HG03064 (cell line): Measurements from ENCODE around the gene ALAS1.

Experiments used
- ATAC-seq: cut with Tn5 transposase; IDR thresholded peaks from one replicate; pipeline ENCODE4 v1.9.1; 2021; ENCODE audit warnings: low read depth; ENCODE audit not compliant: unreplicated experiment

The ALAS1 gene

DNA sequence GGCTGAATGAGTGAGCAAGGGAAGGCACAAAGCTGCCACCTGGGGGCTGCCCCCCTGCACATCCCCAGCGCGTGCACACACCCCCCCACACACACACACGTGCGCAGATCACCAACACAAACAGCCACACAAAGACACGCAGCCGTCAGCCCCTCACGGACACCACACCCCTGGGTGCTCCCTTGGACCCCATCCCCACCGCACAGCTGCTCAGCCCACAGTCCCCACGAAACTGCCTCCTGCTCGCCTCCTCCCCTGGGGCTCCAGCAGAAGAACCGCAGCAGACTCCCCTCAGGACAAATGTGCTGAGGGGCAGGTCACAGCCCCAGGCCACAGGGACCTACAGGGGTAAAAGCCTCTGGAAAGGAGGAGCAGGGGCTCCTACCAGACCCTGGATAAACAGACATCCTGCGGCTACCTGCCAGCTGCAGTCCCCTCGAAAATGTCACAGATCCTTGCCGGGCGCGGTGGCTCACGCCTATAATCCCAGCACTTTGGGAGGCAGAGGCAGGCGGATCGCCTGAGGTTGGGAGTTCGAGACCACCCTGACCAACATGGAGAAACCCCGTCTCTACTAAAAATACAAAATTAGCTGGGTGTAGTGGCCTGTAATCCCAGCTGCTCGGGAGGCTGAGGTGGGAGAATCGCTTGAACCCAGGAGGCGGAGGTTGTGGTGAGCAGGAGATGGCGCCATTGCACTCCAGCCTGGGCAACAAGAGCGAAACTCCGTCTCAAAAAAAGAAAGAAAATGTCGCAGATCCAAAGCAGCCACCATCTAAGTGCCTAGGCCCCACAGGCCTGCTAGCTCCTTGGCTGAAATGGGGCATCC is 34.5 kb downstream of the ALAS1 start:
- ATAC-seq, result no peak

DNA sequence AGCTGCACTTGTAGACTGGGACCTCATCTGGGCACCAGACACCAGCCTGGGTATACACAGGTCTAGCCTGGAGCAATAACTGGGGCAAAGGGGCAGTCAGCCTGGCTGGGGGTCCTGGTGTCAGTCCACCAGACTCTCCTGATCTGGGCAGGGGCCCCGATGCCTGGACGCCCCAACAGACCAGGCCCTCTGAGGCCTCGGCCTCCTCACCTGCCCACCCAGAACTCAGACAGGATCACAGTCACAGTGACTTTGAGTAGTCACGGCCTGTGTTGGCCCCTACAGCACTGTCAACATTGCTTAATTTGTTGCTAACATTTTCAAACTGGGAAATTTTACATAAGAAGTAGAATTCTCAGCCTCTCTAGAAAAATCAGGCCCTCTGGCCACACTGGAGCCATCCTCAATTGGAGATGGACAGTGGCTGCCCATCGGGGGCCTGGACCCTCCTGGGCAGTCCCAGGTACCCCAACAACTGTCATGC is 35.2 kb downstream of the ALAS1 start:
- no peak for ATAC-seq

DNA sequence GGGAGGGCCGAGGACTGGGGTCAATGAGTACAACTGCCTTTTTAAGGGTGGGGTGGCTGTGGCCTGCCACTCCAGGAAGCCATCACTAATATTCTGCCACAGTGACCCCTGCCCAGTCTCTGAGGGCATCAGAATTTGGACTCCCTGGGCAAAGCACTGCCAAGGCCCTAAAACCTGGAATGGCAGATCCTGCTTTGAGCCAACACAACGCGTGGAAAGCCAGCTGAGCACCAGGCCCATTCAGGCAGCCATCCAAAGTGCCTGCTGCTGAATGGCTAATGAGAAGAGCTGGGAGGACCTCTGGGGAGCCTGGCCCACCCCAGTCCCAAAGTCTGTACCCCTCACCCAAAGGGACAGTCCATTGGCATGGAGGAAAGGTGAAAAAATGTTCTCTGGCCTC is 36.0 kb downstream of the ALAS1 start:
- ATAC-seq, result no peak

DNA sequence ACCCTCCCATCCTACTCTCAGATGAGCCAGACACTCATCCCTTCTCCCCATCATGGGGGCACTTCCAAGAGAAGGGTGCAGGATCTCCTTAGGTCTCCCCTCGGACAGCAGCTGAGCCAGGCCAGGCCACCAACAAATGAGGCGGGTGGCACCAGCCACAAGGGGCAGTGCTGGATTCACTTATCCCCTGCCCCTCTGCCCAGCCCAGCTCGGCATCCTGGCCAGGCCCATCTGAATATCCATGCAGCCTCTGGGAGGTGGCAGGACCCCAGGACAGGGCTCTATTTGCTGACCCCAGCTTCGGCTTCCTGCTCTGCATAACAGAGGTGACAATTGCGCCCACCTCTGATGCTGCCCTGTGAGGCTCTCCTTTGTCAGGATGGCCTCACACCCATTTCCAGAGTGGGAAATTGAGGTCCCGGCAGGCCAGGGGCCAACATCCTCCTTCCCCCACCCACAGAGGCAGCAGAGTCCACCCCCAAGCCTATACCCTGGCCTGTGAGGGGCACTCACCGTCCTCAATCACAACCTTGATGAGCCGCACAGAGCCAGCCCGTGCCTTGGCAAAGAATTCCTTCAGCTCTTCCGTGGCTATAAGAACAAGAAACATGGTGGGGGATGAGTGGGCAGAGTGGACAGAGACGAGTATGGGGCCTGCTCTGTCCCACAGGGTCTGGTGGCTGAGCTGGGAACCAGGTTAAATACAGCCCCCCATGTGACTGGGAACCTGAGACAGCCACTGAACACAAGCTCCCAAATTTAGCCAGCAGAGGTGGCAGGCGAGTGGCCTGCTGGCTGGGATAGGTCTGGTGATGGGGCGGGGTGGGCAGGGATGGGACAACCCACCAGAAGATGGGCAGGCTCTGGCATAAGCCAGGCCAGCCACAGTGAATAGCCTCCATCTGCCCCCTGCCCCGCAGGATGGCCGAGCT is 36.8 kb downstream of the ALAS1 start:
- ATAC-seq, result no peak

GRCh38 chr3:52236424-52236886 is 38.5 kb downstream of the ALAS1 start:
- no peak for ATAC-seq

DNA sequence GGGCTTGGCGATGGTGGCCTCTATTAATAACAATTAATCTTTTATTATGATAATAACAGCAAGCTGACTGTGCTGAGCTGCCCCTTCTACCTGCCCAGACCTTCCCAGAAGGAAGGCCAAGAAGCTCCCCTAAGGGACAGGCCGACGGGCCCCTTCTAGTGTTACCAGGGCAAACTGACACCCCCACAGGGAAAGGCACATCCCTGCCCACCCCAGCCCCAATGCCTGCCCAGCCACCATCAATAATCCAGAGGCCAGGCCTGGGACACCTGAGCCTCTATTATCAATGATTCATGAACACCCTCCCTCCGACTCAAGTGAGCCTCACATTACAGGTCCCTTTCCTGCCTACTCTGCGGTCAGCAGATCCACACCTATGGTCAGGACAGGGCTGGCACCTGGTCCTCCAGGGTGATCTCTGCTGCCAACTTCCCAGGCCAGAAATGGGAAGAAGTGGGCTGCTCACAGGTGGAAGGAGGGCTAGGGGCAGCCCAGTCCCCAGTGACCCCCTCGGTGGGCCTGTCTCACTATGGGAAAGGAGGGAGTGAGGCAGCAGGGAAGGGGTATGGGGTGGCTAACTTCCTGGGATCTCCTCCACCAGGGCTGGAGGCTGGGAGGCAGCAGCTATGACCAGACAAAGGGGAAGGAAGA is 39.2 kb downstream of the ALAS1 start:
- no peak for ATAC-seq

DNA sequence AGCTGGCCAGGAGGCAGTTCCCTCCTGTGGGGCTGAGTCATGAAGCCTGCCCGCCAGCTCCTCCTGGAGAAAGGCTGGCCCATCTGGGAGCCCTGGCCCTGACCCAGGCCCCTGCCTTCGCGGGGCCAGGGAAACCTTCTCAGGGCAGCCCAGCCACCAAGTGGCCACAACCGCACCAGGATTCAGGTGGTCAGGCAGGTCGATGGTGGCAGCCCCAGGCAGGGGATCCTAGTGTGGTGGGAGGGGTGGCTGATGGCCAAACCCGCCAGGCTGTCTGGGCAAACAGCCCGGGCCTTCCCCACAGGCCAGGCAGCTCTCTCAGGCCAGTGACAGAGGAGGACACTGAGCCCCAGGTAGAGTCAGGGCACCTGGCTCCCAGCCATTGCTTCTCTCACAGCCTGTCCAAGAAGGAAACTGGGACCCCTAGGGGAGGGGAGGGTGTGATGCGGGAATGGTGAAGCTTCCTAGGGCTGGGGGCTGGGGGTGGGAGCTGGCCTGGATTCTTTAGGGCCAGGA is 39.8 kb downstream of the ALAS1 start:
- no peak for ATAC-seq

- peak; percentile 12 for ATAC-seq
Observed at GRCh38 chr3:52238193-52238760, 40.3 kb downstream of the ALAS1 start.

DNA sequence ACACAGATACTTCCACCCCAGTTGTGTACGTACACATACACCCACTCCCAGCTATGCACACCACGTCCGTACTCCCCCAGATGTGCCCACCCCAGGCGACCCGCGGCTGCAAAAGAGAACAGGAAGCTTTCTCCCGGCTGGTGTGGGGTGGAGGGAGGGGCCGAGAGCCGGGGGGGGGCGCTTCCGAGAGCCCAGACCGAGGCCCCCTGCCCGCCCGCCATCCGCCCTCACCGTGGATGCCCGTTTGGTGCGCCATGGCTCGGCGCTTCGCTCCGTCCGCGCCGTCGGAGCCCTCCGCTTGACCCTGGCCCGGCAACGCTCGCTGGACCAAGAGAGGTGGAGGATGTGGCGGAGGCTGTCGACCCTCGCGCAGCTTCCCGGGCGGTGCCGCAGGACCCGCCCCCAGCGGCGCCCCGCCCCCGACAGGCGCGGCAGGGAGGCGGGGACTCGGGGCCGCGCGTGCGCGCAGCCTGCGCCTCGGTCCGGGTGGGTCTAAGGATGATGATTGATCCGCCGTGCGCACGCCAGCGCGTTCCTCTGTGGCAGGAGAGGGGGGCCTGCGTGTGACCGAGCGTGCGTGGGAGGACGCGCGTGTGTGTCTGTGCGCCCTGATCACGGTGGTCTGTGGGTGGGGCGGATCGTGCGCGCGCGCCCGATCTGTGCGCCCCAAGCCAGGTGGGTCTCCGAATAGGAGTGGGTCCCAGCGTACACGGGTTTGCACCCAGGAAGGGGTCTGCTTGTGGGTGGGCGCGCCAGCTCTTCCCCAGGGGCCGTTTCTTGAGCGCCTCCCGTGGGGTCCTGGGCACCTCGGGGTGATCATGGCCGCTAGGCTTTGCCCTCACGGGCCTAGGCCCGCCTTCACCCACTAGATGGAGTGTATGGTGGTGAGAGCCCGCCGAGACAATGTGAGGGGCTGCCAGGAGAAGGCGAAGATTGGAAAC is 41.1 kb downstream of the ALAS1 start, which contains the start of gene TWF2:
TSS of gene TWF2 (minus strand) at position 398 of the 941 bp plus-strand sequence. CDS start at position 256, 142 bp downstream.
- ATAC-seq, result peak; percentile 54

DNA sequence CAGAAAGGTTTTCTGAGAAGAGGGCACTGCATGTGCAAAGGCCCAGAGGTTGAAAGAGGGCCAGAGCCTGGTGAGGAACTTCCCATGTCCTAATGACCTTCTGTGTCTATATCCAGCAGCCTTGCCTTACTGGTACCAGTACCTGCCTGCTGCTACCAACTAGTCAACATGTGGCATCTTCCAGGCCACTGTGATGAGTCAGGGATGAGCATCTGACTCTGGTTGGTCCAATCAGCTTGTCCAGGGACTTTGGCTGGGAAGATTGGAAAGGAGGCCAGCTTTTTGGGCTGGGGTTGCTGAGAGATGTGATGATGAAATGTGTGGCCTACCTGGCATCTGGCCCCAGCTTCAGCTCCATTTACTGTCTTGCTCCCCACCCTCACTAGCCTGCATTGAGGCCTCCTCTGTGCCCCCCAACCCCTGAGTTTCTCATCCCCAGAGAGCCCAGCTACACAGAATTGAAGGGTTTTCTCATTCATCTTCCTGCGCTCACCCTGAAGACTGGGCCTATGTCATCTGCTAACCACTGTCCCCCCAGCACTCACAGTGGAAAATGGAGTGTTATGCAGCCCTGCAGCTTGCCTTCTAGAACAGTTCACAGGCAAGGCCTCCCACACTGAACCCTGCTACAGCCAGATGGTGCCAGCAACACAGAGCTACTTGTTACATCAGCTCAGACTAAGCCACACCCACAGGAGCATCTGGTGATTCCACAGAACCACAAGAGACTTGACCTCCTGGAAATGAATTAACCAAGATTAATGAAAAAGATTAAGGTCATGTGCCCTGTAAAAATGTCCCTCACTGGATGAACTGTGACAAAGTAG is 42.3 kb downstream of the ALAS1 start:
- no peak for ATAC-seq

GRCh38 chr3:52240886-52241370 is 43.0 kb downstream of the ALAS1 start:
- ATAC-seq, result no peak

DNA sequence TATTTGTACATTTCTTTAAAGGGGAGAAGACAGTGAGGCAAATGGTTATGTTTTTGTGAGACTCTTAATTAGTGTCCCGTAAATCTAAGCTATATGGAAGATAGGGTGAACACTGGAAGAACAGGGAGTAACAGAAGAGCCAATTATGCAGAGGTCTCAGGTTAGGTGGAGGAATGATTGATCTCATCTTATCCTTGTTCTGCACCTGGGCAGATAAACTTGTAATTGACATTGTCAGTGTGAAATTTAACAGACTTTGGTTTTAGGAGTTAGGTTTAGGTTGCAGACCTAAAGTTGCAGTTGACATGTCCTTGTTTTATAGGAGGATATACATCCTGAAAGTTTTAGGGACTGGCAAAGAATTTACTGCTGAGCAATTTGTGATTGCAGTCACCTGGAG is 44.1 kb downstream of the ALAS1 start:
- no peak for ATAC-seq

- ATAC-seq, result no peak
Observed at GRCh38 chr3:52243791-52244628, 46.0 kb downstream of the ALAS1 start.

DNA sequence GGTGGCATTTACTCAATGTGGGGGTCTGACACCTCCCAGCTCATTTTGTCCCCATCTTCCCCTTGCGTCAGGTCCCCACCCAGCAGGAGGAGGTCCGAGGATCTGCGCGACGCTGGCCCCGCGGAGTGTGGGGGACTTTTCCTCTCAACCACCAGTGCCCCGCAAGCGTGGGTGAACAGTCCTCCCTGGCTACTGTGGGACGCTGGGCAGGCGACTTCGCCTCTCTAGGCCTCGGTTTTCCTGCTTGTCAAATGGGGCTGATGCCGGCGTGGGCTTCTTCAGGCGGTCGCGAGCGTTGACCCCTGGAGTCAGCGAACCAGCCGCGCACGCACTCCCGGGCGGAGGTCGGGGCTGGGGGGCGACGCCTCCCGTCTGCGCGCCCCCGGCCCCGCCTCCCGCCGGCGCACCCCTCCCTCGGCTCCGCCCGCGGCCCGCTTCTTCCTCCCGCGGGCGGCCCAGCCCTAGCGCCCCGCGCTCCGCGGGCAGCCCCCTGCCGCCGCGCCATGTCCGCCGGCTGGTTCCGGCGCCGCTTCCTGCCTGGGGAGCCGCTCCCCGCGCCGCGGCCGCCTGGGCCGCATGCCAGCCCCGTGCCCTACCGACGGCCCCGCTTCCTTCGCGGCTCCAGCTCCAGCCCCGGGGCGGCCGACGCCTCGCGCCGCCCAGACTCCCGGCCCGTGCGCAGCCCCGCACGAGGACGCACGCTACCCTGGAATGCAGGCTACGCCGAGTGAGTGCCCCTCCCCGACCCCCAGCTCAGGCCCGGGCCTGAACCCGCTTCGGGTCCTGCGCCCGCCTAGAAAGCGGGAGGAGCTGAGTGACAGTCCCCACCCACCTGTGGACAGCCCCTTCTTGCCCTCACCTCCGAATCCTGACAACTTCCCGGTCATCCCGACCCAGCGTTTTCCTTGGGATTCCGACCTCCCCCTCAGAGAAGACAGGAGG is 47.6 kb downstream of the ALAS1 start, which contains the start of gene PPM1M:
TSS of gene PPM1M (plus strand) at position 438 of the 942 bp plus-strand sequence. CDS start at position 504, 66 bp downstream.
- ATAC-seq, result no peak

DNA sequence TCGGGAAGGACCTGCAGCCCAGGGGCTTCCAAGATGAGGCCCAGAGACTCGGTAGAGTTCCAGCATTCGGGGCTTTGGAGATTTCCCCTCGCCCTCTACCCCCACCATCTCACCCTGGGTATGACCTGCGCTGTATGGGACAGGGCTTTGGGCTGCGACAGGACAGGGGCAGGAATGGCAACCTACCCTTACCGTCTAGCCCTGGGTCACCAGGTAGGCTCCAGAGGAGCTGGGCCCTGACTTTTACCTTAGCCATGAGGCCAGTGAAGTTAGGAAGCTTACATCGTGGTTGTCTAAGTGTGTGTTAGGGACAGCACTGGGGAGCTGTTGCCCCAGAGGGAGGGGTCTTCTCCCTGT is 48.3 kb downstream of the ALAS1 start:
- ATAC-seq, result no peak
